ENCODE data around the gene SCUBE1. TPM values are rescaled to one million over a fixed set of nuclear protein-coding genes. Genes with fewer than 3 reads are reported as not detected.

The SCUBE1 gene
- total and polyA plus RNA-seq, 11 donors: 0.04 to 0.40 (median 0.24) TPM; not detected in 1

- H3K27ac ChIP-seq: no peak overlapping the region
- DNase-seq (no peak), ATAC-seq (no peak)
- H3K9me3 ChIP-seq: no peaks in the 10 kb centered on the region
- no peak for TF ChIP-seq CTCF (IDR thresholded peaks at IDR 0.05)
- TF ChIP-seq POLR2A (IDR thresholded peaks at IDR 0.05): no peak
- 94 to 96% (median 95%) methylated on average over 16 to 22 of the region's 22 CpGs for WGBS, 4 donors
- no peaks in the 10 kb centered on the region for H3K36me3 ChIP-seq
- peaks cover 0 to 19% (median 14%) of the 10 kb centered on the region in 12 donors for H3K4me1 ChIP-seq
- no peak overlapping the region for H3K4me3 ChIP-seq
- peaks cover 0 to 10% (median 0%) of the 10 kb centered on the region in 9 donors for H3K27me3 ChIP-seq
- intact Hi-C loops (cut with DNase I): loop anchor here in 1 of 10 donors (5.0 kb wide), 1 partner anchor 34 kb away; the partner anchor contains the start of gene TTLL12
Observed at GRCh38 chr22:43220625-43221380, 122.4 kb downstream of the SCUBE1 start.

GRCh38 chr22:43218786-43219185, 124.4 kb downstream of the SCUBE1 start:
- WGBS, 4 donors: 82 to 90% (median 86%) methylated on average over 1 of the region's 1 CpG
- Histone ChIP-seq H3K27ac (no peak overlapping the region), H3K36me3 (no peaks in the 10 kb centered on the region), H3K27me3 (peaks cover 0 to 17% (median 0%) of the 10 kb centered on the region in 9 donors), H3K4me1 (peaks cover 0 to 19% (median 14%) of the 10 kb centered on the region in 12 donors), H3K9me3 (no peaks in the 10 kb centered on the region), H3K4me3 (no peak overlapping the region)
- ATAC-seq (no peak), DNase-seq (no peak)
- no peak for TF ChIP-seq CTCF (IDR thresholded peaks at IDR 0.05)
- no peak for TF ChIP-seq POLR2A (IDR thresholded peaks at IDR 0.05)
- intact Hi-C loops (cut with DNase I): no loop called here

- ATAC-seq (no peak), DNase-seq (no peak)
- H3K4me3 ChIP-seq: no peak overlapping the region
- H3K27me3 ChIP-seq: peaks cover 0 to 24% (median 0%) of the 10 kb centered on the region in 9 donors
- H3K27ac ChIP-seq: no peak overlapping the region
- 72 to 84% (median 77%) methylated on average over 29 to 32 of the region's 32 CpGs for WGBS, 4 donors
- intact Hi-C loops (cut with DNase I): no loop called here
- no peaks in the 10 kb centered on the region for H3K36me3 ChIP-seq
- H3K9me3 ChIP-seq: no peaks in the 10 kb centered on the region
- H3K4me1 ChIP-seq: peaks cover 0 to 12% (median 10%) of the 10 kb centered on the region in 12 donors
- TF ChIP-seq POLR2A (IDR thresholded peaks at IDR 0.05) (no peak), CTCF (IDR thresholded peaks at IDR 0.05) (no peak)
Observed at GRCh38 chr22:43217285-43218030, 125.7 kb downstream of the SCUBE1 start.

DNA sequence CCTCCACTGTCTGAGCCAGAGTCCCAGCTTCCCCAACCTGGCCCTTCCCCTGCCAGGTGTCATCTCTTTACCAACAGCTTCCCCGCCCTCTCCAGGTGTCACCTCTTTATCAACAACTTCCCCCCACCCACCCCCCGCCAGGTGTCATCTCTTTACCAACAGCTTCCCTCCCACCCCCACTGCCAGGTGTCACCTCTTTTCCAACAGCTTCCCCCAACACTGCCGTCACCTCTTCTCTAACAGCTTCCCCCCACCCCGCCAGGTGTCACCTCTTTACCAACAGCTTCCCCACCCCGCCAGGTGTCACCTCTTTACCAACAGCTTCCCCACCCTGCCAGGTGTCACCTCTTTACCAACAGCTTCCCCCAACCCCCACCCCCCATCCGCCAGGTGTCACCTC, 126.4 kb downstream of the SCUBE1 start:
- H3K9me3 ChIP-seq: no peaks in the 10 kb centered on the region
- ATAC-seq (no peak), DNase-seq (peak in 2 of 5 donors; percentile 13 to 20)
- TF ChIP-seq CTCF (IDR thresholded peaks at IDR 0.05) (no peak), POLR2A (IDR thresholded peaks at IDR 0.05) (no peak)
- intact Hi-C loops (cut with DNase I): no loop called here
- peaks cover 0 to 24% (median 0%) of the 10 kb centered on the region in 9 donors for H3K27me3 ChIP-seq
- 68 to 90% (median 74%) methylated on average over 6 of the region's 6 CpGs for WGBS, 4 donors
- H3K27ac ChIP-seq: no peak overlapping the region
- H3K4me3 ChIP-seq: no peak overlapping the region
- H3K4me1 ChIP-seq: peaks cover 0 to 5% (median 3%) of the 10 kb centered on the region in 12 donors
- H3K36me3 ChIP-seq: no peaks in the 10 kb centered on the region
